T-cell (primary cell): ENCODE measurements around the gene ABCB9. TPM values are rescaled to one million over a fixed set of nuclear protein-coding genes. Genes with fewer than 3 reads are reported as not detected.

Experiments used
- ATAC-seq, 4 experiments: fragments of 200-7000 bp in 3 of 4; fragments of 150-1000 bp in 1 of 4; cut with Tn5 transposase; replicated peaks in 1 of 4; 1 replicate in 3 of 4; 2 replicates in 1 of 4; pipeline ENCODE4 v1.10.0; 2021; ENCODE audit warnings: moderate library complexity in 3 of 4, mild to moderate bottlenecking in 2 of 4, moderate number of reproducible peaks in 1 of 4
- CTCF ChIA-PET, 2 donors: fragments of 300-600 bp; sonication (Branson Sonifier 250); formaldehyde crosslinking; loops; one replicate each; lab custom pipeline; 2022; ENCODE audit warnings: antibody characterized with exemption in 2 of 2; lab: Charles Lee
- POLR2A ChIA-PET, 2 donors: fragments of 300-600 bp; sonication (Branson Sonifier 250); formaldehyde crosslinking; loops; one replicate each; lab custom pipeline; 2022; ENCODE audit warnings: antibody characterized with exemption in 2 of 2; lab: Charles Lee
- DNase-seq, 35 experiments: peaks; one replicate each; pipeline versions ENCODE4 v3.0.0 to v3.0.0-alpha.2; 2013 to 2023
- H3K27ac ChIP-seq: one replicate; pipeline ENCODE4 v1.5.1; 2013; ENCODE audit warnings: low read length
- H3K27me3 ChIP-seq, 2 experiments: replicated peaks in 1 of 2; 1 replicate in 1 of 2; 2 replicates in 1 of 2; pipeline versions ENCODE4 v1.6.1 to v1.7.0; 2013; ENCODE audit warnings: low read length in 1 of 2, mixed read lengths in 1 of 2; ENCODE audit not compliant: control insufficient read depth in 2 of 2, insufficient read depth in 2 of 2; ENCODE audit errors: extremely low read depth in 1 of 2
- H3K36me3 ChIP-seq, 2 donors: 1 replicate in 1 of 2; 2 replicates in 1 of 2; pipeline versions ENCODE4 v1.6.1 to v1.7.0; 2013; ENCODE audit warnings: low read length in 1 of 2; ENCODE audit not compliant: control insufficient read depth in 2 of 2, insufficient read depth in 1 of 2; ENCODE audit errors: extremely low read depth in 1 of 2
- H3K4me1 ChIP-seq, 2 experiments: 1 replicate in 1 of 2; 2 replicates in 1 of 2; pipeline versions ENCODE4 v1.6.1 to v1.7.0; 2013; ENCODE audit warnings: low read length in 2 of 2, mixed read lengths in 1 of 2; ENCODE audit not compliant: insufficient read depth in 2 of 2, control insufficient read depth in 1 of 2; ENCODE audit errors: extremely low read depth in 1 of 2
- H3K4me3 ChIP-seq, 2 donors: 1 replicate in 1 of 2; 2 replicates in 1 of 2; pipeline versions ENCODE4 v1.5.1 to v1.7.0; 2013; ENCODE audit warnings: mild to moderate bottlenecking in 2 of 2, low read length in 1 of 2, moderate library complexity in 1 of 2; ENCODE audit not compliant: control insufficient read depth in 1 of 2; ENCODE audit errors: extremely low read depth in 1 of 2
- H3K9me3 ChIP-seq: 2 replicates; pipeline ENCODE4 v1.7.0; 2013
- H3K27ac Mint-ChIP-seq, 2 donors: one replicate each; pipeline ENCODE4 v1.8.0; 2020 to 2021; ENCODE audit warnings: mild to moderate bottlenecking in 2 of 2, mixed read lengths in 2 of 2
- H3K27me3 Mint-ChIP-seq, 2 donors: one replicate each; pipeline ENCODE4 v1.8.0; 2021 to 2022; ENCODE audit warnings: mixed read lengths in 2 of 2
- H3K36me3 Mint-ChIP-seq: one replicate; pipeline ENCODE4 v1.8.0; 2021; ENCODE audit warnings: mixed read lengths
- H3K4me1 Mint-ChIP-seq, 3 donors: one replicate each; pipeline ENCODE4 v1.8.0; 2020 to 2022; ENCODE audit warnings: mixed read lengths in 3 of 3, mild to moderate bottlenecking in 1 of 3
- H3K4me3 Mint-ChIP-seq, 3 donors: one replicate each; pipeline ENCODE4 v1.8.0; 2020 to 2022; ENCODE audit warnings: mild to moderate bottlenecking in 3 of 3, mixed read lengths in 3 of 3, moderate library complexity in 3 of 3
- H3K9me3 Mint-ChIP-seq, 3 donors: one replicate each; pipeline ENCODE4 v1.8.0; 2020 to 2022; ENCODE audit warnings: mixed read lengths in 3 of 3
- WGBS: methylation state at CpG from one replicate; pipeline ENCODE4 v1.1.5; 2013; ENCODE audit warnings: missing lambda C conversion rate; ENCODE audit not compliant: insufficient coverage; 5-methylcytosine and 5-hydroxymethylcytosine counted together
- total RNA-seq, 35 experiments: library from RNA in 6 of 35; stranded (reverse) in 6 of 35; fragments of 120-200 nt in 1 of 35; gene quantifications; one replicate each; pipeline versions ENCODE4 v1.2.1 to v1.2.4 and lab custom pipeline; 2013 to 2026

The ABCB9 gene
- total RNA-seq, 5 donors from 2014 or later (not counting 1 experiment from before 2014, with no cell fraction given): 5.6 to 7.2 (median 6.1) TPM

GRCh38 chr12:122995503-122996187, 29.4 kb upstream of the ABCB9 start:
- no peak for DNase-seq
- H3K27ac Mint-ChIP-seq: no peak overlapping the region
- WGBS: 94% methylated on average over 17 of the region's 20 CpGs

GRCh38 chr12:122994781-122995502, 28.7 kb upstream of the ABCB9 start:
- no peak overlapping the region for H3K27ac ChIP-seq
- POLR2A ChIA-PET: no interaction called here
- H3K4me3 Mint-ChIP-seq: no peak overlapping the region
- no peaks in the 10 kb centered on the region for H3K4me1 Mint-ChIP-seq
- no peak overlapping the region for H3K4me3 ChIP-seq
- 81% methylated on average over 13 of the region's 13 CpGs for WGBS
- CTCF ChIA-PET: no interaction called here
- H3K36me3 Mint-ChIP-seq: peaks cover 3% of the 10 kb centered on the region
- no peaks in the 10 kb centered on the region for H3K9me3 Mint-ChIP-seq
- ATAC-seq (no peak), DNase-seq (no peak)
- no peaks in the 10 kb centered on the region for H3K27me3 ChIP-seq
- no peaks in the 10 kb centered on the region for H3K4me1 ChIP-seq
- H3K9me3 ChIP-seq: no peaks in the 10 kb centered on the region
- H3K36me3 ChIP-seq: peaks cover 20 to 22% of the 10 kb centered on the region in 2 donors
- no peaks in the 10 kb centered on the region for H3K27me3 Mint-ChIP-seq
- no peak overlapping the region for H3K27ac Mint-ChIP-seq

More at GRCh38 chr12:122995503-122996187, 29.4 kb upstream of the ABCB9 start:
- no peaks in the 10 kb centered on the region for H3K4me1 Mint-ChIP-seq
- ChIA-PET POLR2A (no interaction called here), CTCF (no interaction called here)
- no peak overlapping the region for H3K4me3 Mint-ChIP-seq
- Histone ChIP-seq H3K36me3 (peaks cover 22 to 23% of the 10 kb centered on the region in 2 donors), H3K27ac (no peak overlapping the region), H3K9me3 (no peaks in the 10 kb centered on the region), H3K4me3 (no peak overlapping the region), H3K27me3 (peaks cover 0 to 2% of the 10 kb centered on the region in 2 experiments), H3K4me1 (no peaks in the 10 kb centered on the region)
- H3K36me3 Mint-ChIP-seq: peaks cover 3% of the 10 kb centered on the region
- no peak for ATAC-seq
- H3K27me3 Mint-ChIP-seq: no peaks in the 10 kb centered on the region
- H3K9me3 Mint-ChIP-seq: no peaks in the 10 kb centered on the region

GRCh38 chr12:122994140-122994675, 27.9 kb upstream of the ABCB9 start:
- 97% methylated on average over 6 of the region's 10 CpGs for WGBS
- POLR2A ChIA-PET: no interaction called here
- Histone ChIP-seq H3K9me3 (no peaks in the 10 kb centered on the region), H3K4me3 (no peak overlapping the region), H3K4me1 (no peaks in the 10 kb centered on the region), H3K36me3 (peaks cover 15 to 17% of the 10 kb centered on the region in 2 donors), H3K27me3 (no peaks in the 10 kb centered on the region), H3K27ac (no peak overlapping the region)
- Mint-ChIP-seq H3K9me3 (no peaks in the 10 kb centered on the region), H3K27me3 (no peaks in the 10 kb centered on the region), H3K4me1 (no peaks in the 10 kb centered on the region), H3K4me3 (no peak overlapping the region), H3K27ac (no peak overlapping the region), H3K36me3 (peaks cover 3% of the 10 kb centered on the region)
- CTCF ChIA-PET: interaction anchor here in 1 of 2 donors (0.7 kb wide), 1 partner anchor 273 kb away, joined by 3 read pairs; no protein-coding TSS in a partner anchor
- DNase-seq (no peak), ATAC-seq (no peak)

- Histone ChIP-seq H3K9me3 (no peaks in the 10 kb centered on the region), H3K4me1 (no peaks in the 10 kb centered on the region), H3K36me3 (peaks cover 18 to 23% of the 10 kb centered on the region in 2 donors), H3K27me3 (no peaks in the 10 kb centered on the region), H3K4me3 (no peak overlapping the region), H3K27ac (no peak overlapping the region)
- ChIA-PET POLR2A (interaction anchor here in 1 of 2 donors (0.5 kb wide), 1 partner anchor 426 kb away, joined by 8 read pairs; no protein-coding TSS in a partner anchor), CTCF (no interaction called here)
- WGBS: 87% methylated on average over 15 of the region's 19 CpGs
- Mint-ChIP-seq H3K27me3 (no peaks in the 10 kb centered on the region), H3K4me1 (no peaks in the 10 kb centered on the region), H3K9me3 (no peaks in the 10 kb centered on the region), H3K36me3 (peaks cover 3% of the 10 kb centered on the region), H3K4me3 (no peak overlapping the region), H3K27ac (no peak overlapping the region)
- ATAC-seq: no peak
- DNase-seq: no peak
These were observed 26.1 kb upstream of the ABCB9 start for GRCh38 chr12:122992386-122992785.

GRCh38 chr12:122991623-122992275, 25.5 kb upstream of the ABCB9 start:
- POLR2A ChIA-PET: no interaction called here
- Mint-ChIP-seq H3K9me3 (no peaks in the 10 kb centered on the region), H3K4me3 (no peak overlapping the region), H3K36me3 (no peaks in the 10 kb centered on the region), H3K27ac (no peak overlapping the region), H3K27me3 (no peaks in the 10 kb centered on the region), H3K4me1 (no peaks in the 10 kb centered on the region)
- Histone ChIP-seq H3K27me3 (no peaks in the 10 kb centered on the region), H3K4me1 (no peaks in the 10 kb centered on the region), H3K27ac (no peak overlapping the region), H3K9me3 (no peaks in the 10 kb centered on the region), H3K36me3 (peaks cover 18 to 23% of the 10 kb centered on the region in 2 donors), H3K4me3 (no peak overlapping the region)
- WGBS: 84% methylated on average over 24 of the region's 27 CpGs
- ATAC-seq (no peak), DNase-seq (no peak)
- CTCF ChIA-PET: no interaction called here

- Histone ChIP-seq H3K4me3 (no peak overlapping the region), H3K36me3 (peaks cover 14 to 23% of the 10 kb centered on the region in 2 donors), H3K4me1 (no peaks in the 10 kb centered on the region), H3K9me3 (no peaks in the 10 kb centered on the region), H3K27ac (no peak overlapping the region), H3K27me3 (no peaks in the 10 kb centered on the region)
- H3K4me3 Mint-ChIP-seq: no peak overlapping the region
- no peaks in the 10 kb centered on the region for H3K36me3 Mint-ChIP-seq
- no peak for DNase-seq
- WGBS: 90% methylated on average over 13 of the region's 13 CpGs
- ChIA-PET POLR2A (no interaction called here), CTCF (no interaction called here)
- ATAC-seq: no peak
- H3K9me3 Mint-ChIP-seq: no peaks in the 10 kb centered on the region
- no peaks in the 10 kb centered on the region for H3K4me1 Mint-ChIP-seq
- no peaks in the 10 kb centered on the region for H3K27me3 Mint-ChIP-seq
- no peak overlapping the region for H3K27ac Mint-ChIP-seq
These were observed 24.8 kb upstream of the ABCB9 start for GRCh38 chr12:122990961-122991622.
